Glutamatergic neuron (in vitro differentiated cells): ENCODE data around the gene VPS37B. TPM values are rescaled to one million over a fixed set of nuclear protein-coding genes. Genes with fewer than 3 reads are reported as not detected.
A peak's percentile ranks its signal among the peaks of the same experiment; 100 is the strongest.

Experiments
- DNase-seq: peaks from one replicate; pipeline ENCODE4 v3.0.0; 2022
- H3K27ac Mint-ChIP-seq: one replicate; pipeline ENCODE4 v1.8.0; 2020; ENCODE audit warnings: mild to moderate bottlenecking, mixed read lengths, inconsistent platforms; ENCODE audit not compliant: unreplicated experiment
- H3K27me3 Mint-ChIP-seq: one replicate; pipeline ENCODE4 v1.8.0; 2020; ENCODE audit warnings: mild to moderate bottlenecking, moderate library complexity, mixed read lengths, inconsistent platforms; ENCODE audit not compliant: unreplicated experiment
- H3K36me3 Mint-ChIP-seq: one replicate; pipeline ENCODE4 v1.8.0; 2020; ENCODE audit warnings: mild to moderate bottlenecking, mixed read lengths, inconsistent platforms; ENCODE audit not compliant: unreplicated experiment
- H3K4me1 Mint-ChIP-seq: one replicate; pipeline ENCODE4 v1.8.0; 2020; ENCODE audit warnings: mild to moderate bottlenecking, low read depth, mixed read lengths, inconsistent platforms; ENCODE audit not compliant: unreplicated experiment
- H3K4me3 Mint-ChIP-seq: one replicate; pipeline ENCODE4 v1.8.0; 2020; ENCODE audit warnings: mild to moderate bottlenecking, mixed read lengths, inconsistent platforms; ENCODE audit not compliant: unreplicated experiment
- H3K9me3 Mint-ChIP-seq: one replicate; pipeline ENCODE4 v1.8.0; 2020; ENCODE audit warnings: mild to moderate bottlenecking, moderate library complexity, mixed read lengths, inconsistent platforms; ENCODE audit not compliant: unreplicated experiment
- CTCF ChIP-seq: fragments of 200-600 bp; sonication (generic); IDR thresholded peaks from one replicate; pipeline ENCODE4 v1.5.0; 2021; ENCODE audit not compliant: partially characterized antibody, unreplicated experiment
- total RNA-seq: library from RNA; stranded (reverse); fragmentation: NEBNext Ultra II Directional; extraction: Animal tissue kit (Norgen Biotek cat#: 25700); gene quantifications from one replicate; pipeline ENCODE4 v1.2.1, GENCODE V29; 2021; ENCODE audit not compliant: unreplicated experiment

The VPS37B gene
- total RNA-seq, 1 donor from 2014 or later, result 19.7 TPM

- peak overlapping the region; percentile 38 for H3K4me3 Mint-ChIP-seq
- peaks cover 18% of the 10 kb centered on the region for H3K27me3 Mint-ChIP-seq
- peaks cover 5% of the 10 kb centered on the region for H3K36me3 Mint-ChIP-seq
- TF ChIP-seq CTCF, result no peak
- DNase-seq, result no peak
- no peak overlapping the region for H3K27ac Mint-ChIP-seq
- H3K9me3 Mint-ChIP-seq, result peaks cover 10% of the 10 kb centered on the region
- peaks cover 21% of the 10 kb centered on the region for H3K4me1 Mint-ChIP-seq
Observed at GRCh38 chr12:122837306-122838265, 58.3 kb downstream of the VPS37B start.

- no peak for TF ChIP-seq CTCF
- H3K27me3 Mint-ChIP-seq, result peaks cover 18% of the 10 kb centered on the region
- no peak for DNase-seq
- peaks cover 10% of the 10 kb centered on the region for H3K9me3 Mint-ChIP-seq
- peak overlapping the region; percentile 85 for H3K4me3 Mint-ChIP-seq
- peak overlapping the region; percentile 80 for H3K27ac Mint-ChIP-seq
- H3K4me1 Mint-ChIP-seq, result peaks cover 15% of the 10 kb centered on the region
- peaks cover 5% of the 10 kb centered on the region for H3K36me3 Mint-ChIP-seq
Observed at GRCh38 chr12:122836027-122836921, 59.6 kb downstream of the VPS37B start.

GRCh38 chr12:122835750-122836026, 60.2 kb downstream of the VPS37B start:
- Mint-ChIP-seq H3K9me3 (peaks cover 10% of the 10 kb centered on the region), H3K4me3 (no peak overlapping the region)

GRCh38 chr12:122834921-122835749, 60.8 kb downstream of the VPS37B start, which contains the start of gene HIP1R:
Gene HIP1R, plus strand, starts transcription at chr12:122835457. Its CDS starts 94 bp downstream, at chr12:122835551.
- H3K36me3 Mint-ChIP-seq, result peaks cover 5% of the 10 kb centered on the region

More at GRCh38 chr12:122835750-122836026, 60.2 kb downstream of the VPS37B start:
- peaks cover 18% of the 10 kb centered on the region for H3K27me3 Mint-ChIP-seq
- TF ChIP-seq CTCF, result no peak
- DNase-seq, result no peak
- no peak overlapping the region for H3K27ac Mint-ChIP-seq
- peaks cover 15% of the 10 kb centered on the region for H3K4me1 Mint-ChIP-seq
- peaks cover 5% of the 10 kb centered on the region for H3K36me3 Mint-ChIP-seq

More at GRCh38 chr12:122834921-122835749, 60.8 kb downstream of the VPS37B start, which contains the start of gene HIP1R:
- peak; percentile 61 for DNase-seq
- Mint-ChIP-seq H3K9me3 (peaks cover 10% of the 10 kb centered on the region), H3K27me3 (peaks cover 18% of the 10 kb centered on the region), H3K27ac (peak within 1 kb of the TSS; percentile 80), H3K4me1 (peaks cover 15% of the 10 kb centered on the region), H3K4me3 (peak within 1 kb of the TSS; percentile 86)
- TF ChIP-seq CTCF, result no peak
